Right ventricle myocardium inferior (tissue), 1 donor: ENCODE results near the gene CST3. TPM values are rescaled to one million over a fixed set of nuclear protein-coding genes. Genes with fewer than 3 reads are reported as not detected.
"Not testable (repeated sequence)": the region's sequence is repeated elsewhere in the genome, so short reads cannot be mapped to it uniquely, and the experiment has no call there.

Experiments
- ATAC-seq: fragments of 200-7000 bp; cut with Tn5 transposase; one replicate; pipeline ENCODE4 v1.9.1; 2020; ENCODE audit warnings: mild to moderate bottlenecking, moderate library complexity
- DNase-seq: peaks from one replicate; pipeline ENCODE4 v3.0.0; 2021; ENCODE audit errors: missing footprints
- intact Hi-C: fragments of 100-400 bp; cut with DNase I; formaldehyde crosslinking; loops from one replicate; pipeline ENCODE4 v1.11.0; 2022
- total RNA-seq: library from RNA; stranded (reverse); fragmentation: NEBNext Ultra II Directional; extraction: Animal tissue kit (Norgen Biotek cat#: 25700); gene quantifications from one replicate; pipeline ENCODE4 v1.2.1, GENCODE V29; 2021
- donor health status: DM: no; HTN: yes; CAD: no; lungs with severe emphysema.

CST3 gene
- total RNA-seq, 1 donor from 2014 or later, result 1,033 TPM

- no peak for ATAC-seq
- no peak for DNase-seq
- intact Hi-C loops, result no loop called here
Observed at GRCh38 chr20:23649242-23649641, 11.5 kb upstream of the CST3 start.

DNA sequence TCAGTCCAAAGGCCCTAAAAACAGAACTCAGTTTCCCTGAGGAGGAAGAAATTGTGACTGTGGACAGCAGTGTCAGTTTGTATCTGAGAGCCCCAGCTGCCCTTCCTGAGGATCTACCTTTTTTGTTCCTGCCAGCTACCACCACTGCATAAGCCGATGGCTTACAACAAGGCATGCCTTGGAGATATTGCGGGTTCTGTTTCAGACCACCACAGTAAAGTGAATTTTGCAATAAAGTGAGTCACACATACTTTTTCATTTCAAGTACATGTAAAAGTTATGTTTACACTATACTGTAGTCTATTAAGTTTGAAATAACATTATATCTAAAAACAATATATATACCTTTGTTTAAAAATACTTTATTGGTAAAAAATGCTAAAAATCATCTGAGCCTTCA is 9.6 kb upstream of the CST3 start:
- intact Hi-C loops, result no loop called here
- DNase-seq, result no peak
- ATAC-seq, result no peak

- intact Hi-C loops, result no loop called here
- no peak for ATAC-seq
- no peak for DNase-seq
Observed at GRCh38 chr20:23646106-23646873, 8.5 kb upstream of the CST3 start.

- intact Hi-C loops, result no loop called here
- ATAC-seq, result no peak
- DNase-seq, result no peak
Observed at GRCh38 chr20:23645575-23645974, 7.8 kb upstream of the CST3 start.

DNA sequence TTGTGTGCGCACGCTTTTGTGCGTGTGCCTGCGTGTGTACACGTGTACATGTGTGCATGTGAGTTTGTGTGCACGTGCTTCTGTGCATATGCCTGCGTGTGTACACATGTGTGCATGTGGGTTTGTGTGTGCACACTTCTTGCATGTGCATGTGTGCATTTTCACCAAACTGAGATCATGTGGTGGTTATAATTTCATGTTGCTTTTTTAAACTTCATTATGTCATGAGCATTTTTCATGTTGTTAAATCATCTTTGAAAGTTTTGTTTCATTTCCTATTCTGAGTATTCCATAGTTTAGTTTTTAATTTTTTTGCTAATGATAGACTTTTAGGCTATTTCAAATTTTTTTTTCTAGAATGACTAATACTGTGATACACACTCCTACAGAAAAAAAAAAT is 6.4 kb upstream of the CST3 start:
- intact Hi-C loops, result no loop called here
- ATAC-seq, result no peak
- DNase-seq, result no peak

GRCh38 chr20:23643659-23644058 is 5.9 kb upstream of the CST3 start:
- intact Hi-C loops, result no loop called here
- ATAC-seq, result no peak
- no peak for DNase-seq

DNA sequence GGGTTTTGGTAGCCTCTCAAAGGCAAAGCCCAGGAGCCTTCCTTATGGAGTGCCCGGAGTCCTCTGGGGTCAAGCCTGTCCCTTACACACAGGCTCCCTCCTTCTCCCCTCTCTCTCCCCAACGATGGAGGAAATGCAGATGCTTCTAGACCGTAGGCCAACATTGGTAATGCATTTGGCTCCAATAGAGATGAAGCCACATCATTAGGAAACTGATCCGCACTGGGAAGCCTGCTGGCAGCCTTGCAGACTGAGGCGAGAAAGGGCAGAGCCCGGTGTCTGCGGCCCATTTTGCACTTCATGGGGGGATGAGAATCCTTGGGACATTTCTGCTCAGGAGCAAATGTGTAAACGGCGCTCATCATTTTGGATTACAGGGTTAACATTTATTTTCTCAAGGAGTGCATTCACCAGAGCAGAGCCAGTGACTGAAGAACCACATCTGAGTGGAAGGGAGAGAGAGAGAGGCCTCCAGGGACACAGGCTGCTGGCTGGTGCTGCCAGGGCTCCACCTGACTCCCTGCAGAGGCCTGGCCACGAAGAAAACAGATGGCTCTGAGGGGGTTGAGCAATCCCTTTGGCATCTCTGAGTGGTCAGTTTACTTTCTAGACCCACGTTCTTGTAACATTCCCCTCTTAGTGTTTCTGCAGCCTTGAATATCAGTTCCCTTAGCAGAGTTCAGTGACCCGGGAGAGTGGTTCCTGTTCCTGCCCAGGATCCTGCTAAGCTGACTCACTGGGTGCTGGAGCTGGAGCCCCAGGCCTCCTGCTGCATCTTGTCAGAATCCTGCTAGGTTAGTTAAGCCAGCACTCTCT is 4.4 kb upstream of the CST3 start:
- intact Hi-C loops, result no loop called here
- DNase-seq (no peak), ATAC-seq (peak; percentile 4)

- ATAC-seq, result no peak
- intact Hi-C loops, result no loop called here
- DNase-seq, result no peak
Observed at GRCh38 chr20:23640671-23641667, 3.2 kb upstream of the CST3 start.

- DNase-seq, result no peak
- ATAC-seq, result no peak
- intact Hi-C loops, result no loop called here
Observed at GRCh38 chr20:23640018-23640601, 2.4 kb upstream of the CST3 start.

DNA sequence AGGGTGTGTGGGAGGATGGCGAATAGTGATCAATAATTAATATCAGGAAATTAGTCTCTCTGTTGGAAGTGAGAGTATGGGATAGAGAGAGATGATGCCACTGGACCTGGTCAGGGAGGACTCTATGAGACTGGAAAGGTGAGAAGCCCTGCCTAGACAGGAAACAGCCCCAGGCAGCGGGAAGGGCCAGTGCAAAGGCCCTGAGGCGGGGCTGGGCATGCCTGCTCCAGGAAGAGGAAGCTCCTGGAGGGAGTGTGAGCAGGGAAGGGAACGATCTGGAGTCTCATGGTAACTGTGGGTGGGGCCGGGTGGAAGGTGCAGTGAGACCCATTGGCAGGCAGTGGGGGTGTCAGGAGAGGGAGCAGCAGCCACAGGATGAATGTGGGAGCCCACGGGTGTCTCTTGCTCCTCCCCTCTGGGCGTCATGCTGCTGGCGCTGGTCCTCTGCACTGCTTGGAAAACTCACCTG is 1.8 kb upstream of the CST3 start:
- no peak for ATAC-seq
- intact Hi-C loops, result loop anchor here (5.0 kb wide), 1 partner anchor 277 kb away; the partner anchor contains the start of gene GZF1
- no peak for DNase-seq

DNA sequence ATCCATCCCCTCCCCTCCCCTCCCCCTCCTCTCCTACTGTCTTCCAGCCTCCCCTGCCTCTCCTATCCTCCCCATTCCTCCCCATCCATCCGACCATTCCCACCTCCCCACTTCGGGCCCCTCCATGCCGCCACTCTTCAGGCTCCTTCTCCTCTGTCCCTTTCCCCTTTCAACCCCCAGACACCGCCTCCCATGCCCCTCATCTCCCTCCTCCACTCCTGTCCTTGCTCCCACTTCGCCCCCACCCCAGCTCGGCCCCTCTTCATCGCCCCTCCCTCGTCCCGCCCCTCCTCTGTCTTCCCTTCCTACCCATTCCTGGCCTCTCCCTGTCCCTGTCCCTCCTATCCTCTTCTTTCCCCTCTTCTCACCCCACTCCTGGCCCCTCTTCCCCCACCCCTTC is 554 bp upstream of the CST3 start:
- ATAC-seq (no peak), DNase-seq (no peak)
- intact Hi-C loops, result loop anchor here (5.0 kb wide), 1 partner anchor 276 kb away; the partner anchor contains the start of gene GZF1

GRCh38 chr20:23636908-23637281 is 860 bp downstream of the CST3 start:
- DNase-seq (no peak), ATAC-seq (no peak)
- intact Hi-C loops, result loop anchor here (5.0 kb wide), 1 partner anchor 275 kb away; the partner anchor contains the start of gene GZF1

GRCh38 chr20:23636182-23636907 is 1.4 kb downstream of the CST3 start:
- no peak for ATAC-seq
- intact Hi-C loops, result loop anchor here (5.0 kb wide), 1 partner anchor 274 kb away; the partner anchor contains the start of gene GZF1
- no peak for DNase-seq

GRCh38 chr20:23635768-23636090 is 2.0 kb downstream of the CST3 start:
- not testable (repeated sequence) for DNase-seq, ATAC-seq
- intact Hi-C loops, result loop anchor here (5.0 kb wide), 1 partner anchor 273 kb away; the partner anchor contains the start of gene GZF1

DNA sequence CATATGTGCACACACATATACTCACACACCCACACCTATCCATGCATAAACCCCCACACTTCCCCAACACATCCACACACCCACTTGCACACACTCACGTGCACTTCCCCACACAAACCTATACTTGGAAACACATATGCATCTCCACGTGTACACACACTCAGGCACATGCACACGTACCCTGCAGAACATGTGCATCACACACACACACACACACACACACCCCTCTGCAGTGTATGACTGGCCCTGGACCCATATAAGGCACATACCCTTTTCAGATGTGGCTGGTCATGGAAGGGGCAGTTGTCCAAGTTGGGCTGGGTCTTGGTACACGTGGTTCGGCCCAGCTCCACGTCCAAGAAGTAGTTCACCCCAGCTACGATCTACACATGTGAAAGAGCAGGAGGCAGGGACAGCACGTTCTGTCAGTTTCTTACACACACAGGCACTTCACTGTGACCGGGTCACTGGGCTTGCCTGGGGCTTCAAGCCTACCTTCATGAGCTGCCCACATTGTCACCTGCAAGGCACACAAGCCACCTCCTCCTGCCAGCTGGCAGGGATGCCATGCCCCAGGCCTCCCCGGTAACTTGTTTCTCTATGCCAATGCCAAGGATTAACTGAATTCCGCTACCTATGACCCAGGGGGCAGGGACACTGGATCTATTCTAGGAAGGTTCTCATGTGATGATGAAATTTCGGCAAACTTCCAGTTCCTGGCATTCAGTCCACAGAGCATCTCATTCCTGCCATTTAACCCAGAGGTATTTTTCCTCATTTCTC is 2.6 kb downstream of the CST3 start:
- ATAC-seq (peak; percentile 53), DNase-seq (peak; percentile 79)
- intact Hi-C loops, result loop anchor here (5.0 kb wide), 1 partner anchor 273 kb away; the partner anchor contains the start of gene GZF1

DNA sequence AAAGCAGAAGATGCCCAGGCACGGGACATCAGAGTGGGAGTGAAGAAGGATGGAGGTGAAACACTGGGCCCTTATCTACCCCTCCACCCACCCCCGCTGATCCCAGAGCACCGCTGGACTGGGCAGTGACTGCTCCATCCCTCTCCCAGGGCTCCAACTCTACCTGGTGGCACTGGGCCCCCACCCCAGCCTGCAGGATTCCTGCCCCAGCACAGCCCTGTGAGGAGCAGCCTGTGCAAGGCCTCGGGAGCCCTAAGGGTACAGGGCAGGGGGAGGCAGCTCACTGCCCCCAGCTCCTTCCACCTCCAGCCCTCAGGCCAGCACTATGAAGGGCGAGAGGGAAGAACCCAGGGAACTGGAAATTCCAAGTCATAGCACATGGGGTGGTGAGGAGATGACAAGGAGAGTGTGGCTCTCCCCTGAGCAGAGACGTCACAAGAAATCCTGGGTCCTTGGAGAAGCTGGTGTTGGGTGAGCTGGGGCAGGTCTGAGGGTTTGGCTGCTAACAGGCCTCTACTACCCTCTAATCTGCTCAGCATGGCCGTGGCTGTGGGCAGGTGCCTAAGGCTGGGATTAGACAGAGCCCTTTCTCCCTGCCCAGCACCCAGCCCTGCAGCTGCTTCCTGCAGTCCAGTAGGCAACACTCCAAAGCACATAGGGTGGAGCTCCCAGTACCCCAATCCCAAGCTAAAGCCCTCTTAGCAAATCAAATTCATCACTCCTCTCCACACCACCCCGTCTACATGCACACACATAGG is 3.5 kb downstream of the CST3 start:
- DNase-seq, result no peak
- intact Hi-C loops, result no loop called here

More for the DNA sequence above, 3.5 kb downstream of the CST3 start:
- no peak for ATAC-seq
